ENCODE results near the gene OGDHL. TPM values are rescaled to one million over a fixed set of nuclear protein-coding genes. Genes with fewer than 3 reads are reported as not detected.

The OGDHL gene
- total RNA-seq, 1 experiment from 2014 or later = 1.3 TPM

DNA sequence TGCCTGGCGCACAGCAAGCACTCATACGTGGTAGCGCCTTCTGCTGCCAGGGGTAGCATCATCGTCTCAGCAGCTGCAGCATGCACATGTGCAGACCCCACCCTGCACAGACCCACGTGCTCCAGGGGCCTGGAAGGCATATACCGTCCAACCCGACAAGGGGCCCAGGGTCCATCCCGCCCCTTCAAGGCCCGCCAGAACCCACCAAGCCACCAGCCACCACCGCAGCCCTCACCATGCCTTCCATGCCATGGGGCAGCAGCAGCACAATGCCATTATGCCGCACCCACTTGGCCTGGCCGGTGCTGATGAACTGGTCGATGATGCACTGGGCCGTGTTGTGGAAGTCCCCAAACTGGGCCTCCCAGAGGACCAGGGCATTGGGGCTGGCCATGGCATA lies 22.7 kb downstream of the OGDHL start:
- BruUV-seq (replicated peaks) = no TSS peak
- TF ChIP-seq, protein P1, sequence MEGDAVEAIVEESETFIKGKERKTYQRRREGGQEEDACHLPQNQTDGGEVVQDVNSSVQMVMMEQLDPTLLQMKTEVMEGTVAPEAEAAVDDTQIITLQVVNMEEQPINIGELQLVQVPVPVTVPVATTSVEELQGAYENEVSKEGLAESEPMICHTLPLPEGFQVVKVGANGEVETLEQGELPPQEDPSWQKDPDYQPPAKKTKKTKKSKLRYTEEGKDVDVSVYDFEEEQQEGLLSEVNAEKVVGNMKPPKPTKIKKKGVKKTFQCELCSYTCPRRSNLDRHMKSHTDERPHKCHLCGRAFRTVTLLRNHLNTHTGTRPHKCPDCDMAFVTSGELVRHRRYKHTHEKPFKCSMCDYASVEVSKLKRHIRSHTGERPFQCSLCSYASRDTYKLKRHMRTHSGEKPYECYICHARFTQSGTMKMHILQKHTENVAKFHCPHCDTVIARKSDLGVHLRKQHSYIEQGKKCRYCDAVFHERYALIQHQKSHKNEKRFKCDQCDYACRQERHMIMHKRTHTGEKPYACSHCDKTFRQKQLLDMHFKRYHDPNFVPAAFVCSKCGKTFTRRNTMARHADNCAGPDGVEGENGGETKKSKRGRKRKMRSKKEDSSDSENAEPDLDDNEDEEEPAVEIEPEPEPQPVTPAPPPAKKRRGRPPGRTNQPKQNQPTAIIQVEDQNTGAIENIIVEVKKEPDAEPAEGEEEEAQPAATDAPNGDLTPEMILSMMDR (IDR thresholded peaks at IDR 0.05) = no peak
- TF ChIP-seq, protein P2, sequence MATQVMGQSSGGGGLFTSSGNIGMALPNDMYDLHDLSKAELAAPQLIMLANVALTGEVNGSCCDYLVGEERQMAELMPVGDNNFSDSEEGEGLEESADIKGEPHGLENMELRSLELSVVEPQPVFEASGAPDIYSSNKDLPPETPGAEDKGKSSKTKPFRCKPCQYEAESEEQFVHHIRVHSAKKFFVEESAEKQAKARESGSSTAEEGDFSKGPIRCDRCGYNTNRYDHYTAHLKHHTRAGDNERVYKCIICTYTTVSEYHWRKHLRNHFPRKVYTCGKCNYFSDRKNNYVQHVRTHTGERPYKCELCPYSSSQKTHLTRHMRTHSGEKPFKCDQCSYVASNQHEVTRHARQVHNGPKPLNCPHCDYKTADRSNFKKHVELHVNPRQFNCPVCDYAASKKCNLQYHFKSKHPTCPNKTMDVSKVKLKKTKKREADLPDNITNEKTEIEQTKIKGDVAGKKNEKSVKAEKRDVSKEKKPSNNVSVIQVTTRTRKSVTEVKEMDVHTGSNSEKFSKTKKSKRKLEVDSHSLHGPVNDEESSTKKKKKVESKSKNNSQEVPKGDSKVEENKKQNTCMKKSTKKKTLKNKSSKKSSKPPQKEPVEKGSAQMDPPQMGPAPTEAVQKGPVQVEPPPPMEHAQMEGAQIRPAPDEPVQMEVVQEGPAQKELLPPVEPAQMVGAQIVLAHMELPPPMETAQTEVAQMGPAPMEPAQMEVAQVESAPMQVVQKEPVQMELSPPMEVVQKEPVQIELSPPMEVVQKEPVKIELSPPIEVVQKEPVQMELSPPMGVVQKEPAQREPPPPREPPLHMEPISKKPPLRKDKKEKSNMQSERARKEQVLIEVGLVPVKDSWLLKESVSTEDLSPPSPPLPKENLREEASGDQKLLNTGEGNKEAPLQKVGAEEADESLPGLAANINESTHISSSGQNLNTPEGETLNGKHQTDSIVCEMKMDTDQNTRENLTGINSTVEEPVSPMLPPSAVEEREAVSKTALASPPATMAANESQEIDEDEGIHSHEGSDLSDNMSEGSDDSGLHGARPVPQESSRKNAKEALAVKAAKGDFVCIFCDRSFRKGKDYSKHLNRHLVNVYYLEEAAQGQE (IDR thresholded peaks at IDR 0.05; ENCODE audit: insufficient read depth in 1 of 2, low read depth in 2 of 2, low read length in 1 of 2) = no peak
- no peak for TF ChIP-seq TCF7L2 (IDR thresholded peaks at IDR 0.05; ENCODE audit: low read depth, low read length)
- DNase-seq (ENCODE audit: low read depth, low spot score) (no peak), ATAC-seq (no peak)
- POLR2A ChIA-PET = no interaction called here
- Histone ChIP-seq H3K9me3 (ENCODE audit: control insufficient read depth, insufficient read depth, low read depth, low read length) (no peaks in the 10 kb centered on the region), H3K4me1 (ENCODE audit: control insufficient read depth, insufficient read depth, low read length) (peaks cover 7% of the 10 kb centered on the region), H3K27me3 (ENCODE audit: control insufficient read depth, insufficient read depth, low read length) (no peaks in the 10 kb centered on the region), H3K36me3 (ENCODE audit: control insufficient read depth, insufficient read depth, low read length) (no peaks in the 10 kb centered on the region), H3K4me3 (ENCODE audit: low read depth in 2 of 2, low read length in 2 of 2) (no peak overlapping the region), H3K27ac (ENCODE audit: low read length) (no peak overlapping the region)
- CTCF ChIA-PET = no interaction called here
- intact Hi-C loops (cut with micrococcal nuclease; ENCODE audit: unreplicated experiment) (no loop called here), in situ Hi-C loops (cut with HindIII; ENCODE audit: low pct_unique_long_range_greater_than_20kb, low sequenced_read_pairs) (no loop called here)

DNA sequence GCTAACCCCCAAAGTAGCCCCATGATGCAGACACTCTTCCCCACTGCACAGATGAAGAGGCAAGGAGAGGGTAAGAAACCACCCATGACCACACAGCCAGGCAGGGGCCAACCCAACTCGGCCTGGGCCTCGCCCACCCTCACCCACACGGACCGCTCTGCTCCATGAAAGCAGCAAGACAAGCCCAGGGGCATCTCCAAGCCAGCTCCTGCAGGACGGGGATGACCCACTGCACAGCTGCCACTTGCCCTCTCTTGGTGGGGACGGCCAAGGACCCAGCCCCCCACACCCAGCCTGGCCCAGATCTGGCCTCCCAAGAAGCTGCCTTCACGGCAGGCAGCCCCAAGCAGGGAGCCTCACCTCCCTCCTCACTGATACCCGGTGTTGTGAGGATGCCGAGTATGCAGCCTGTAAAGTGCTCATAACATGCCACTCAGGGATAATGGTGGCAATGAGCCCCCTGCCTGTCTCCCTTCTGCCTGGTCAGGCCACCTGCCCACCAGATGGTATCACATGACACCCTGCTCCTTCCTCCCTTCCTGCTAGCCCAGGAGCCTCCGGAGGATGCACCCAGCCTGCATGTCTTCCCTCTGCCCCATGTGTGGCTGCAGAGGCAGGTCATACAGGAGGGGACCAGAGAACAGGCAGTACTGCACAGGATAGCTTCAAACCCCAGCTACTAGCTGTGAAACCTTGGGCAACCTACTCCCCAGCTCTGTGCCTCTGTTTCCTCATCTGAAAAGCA lies 23.3 kb downstream of the OGDHL start:
- TF ChIP-seq TCF7L2 (IDR thresholded peaks at IDR 0.05; ENCODE audit: low read depth, low read length) = no peak
- TF ChIP-seq, protein P2 (IDR thresholded peaks at IDR 0.05; ENCODE audit: insufficient read depth in 1 of 2, low read depth in 2 of 2, low read length in 1 of 2) = no peak
- TF ChIP-seq, protein P1 (IDR thresholded peaks at IDR 0.05) = no peak
- TF ChIP-seq POLR2AphosphoS5 (IDR thresholded peaks at IDR 0.05; ENCODE audit: low read depth, low read length) = no peak
- in situ Hi-C loops (cut with HindIII; ENCODE audit: low pct_unique_long_range_greater_than_20kb, low sequenced_read_pairs) (no loop called here), intact Hi-C loops (cut with micrococcal nuclease; ENCODE audit: unreplicated experiment) (no loop called here)
- no TSS peak for BruUV-seq (replicated peaks)
- DNase-seq (ENCODE audit: low read depth, low spot score) = no peak
- no peak for ATAC-seq
- Histone ChIP-seq H3K9me3 (ENCODE audit: control insufficient read depth, insufficient read depth, low read depth, low read length) (no peaks in the 10 kb centered on the region), H3K4me1 (ENCODE audit: control insufficient read depth, insufficient read depth, low read length) (peaks cover 12% of the 10 kb centered on the region), H3K27ac (ENCODE audit: low read length) (no peak overlapping the region), H3K4me3 (ENCODE audit: low read depth in 2 of 2, low read length in 2 of 2) (no peak overlapping the region), H3K27me3 (ENCODE audit: control insufficient read depth, insufficient read depth, low read length) (no peaks in the 10 kb centered on the region), H3K36me3 (ENCODE audit: control insufficient read depth, insufficient read depth, low read length) (no peaks in the 10 kb centered on the region)
- ChIA-PET POLR2A (no interaction called here), CTCF (no interaction called here)
